Stomach (tissue), 4 donors: ENCODE data around the gene SYNE4.

Source experiments
- POLR2A ChIP-seq, 4 donors: fragments of 450-650 bp; IDR thresholded peaks; one replicate each; pipeline ENCODE4 v1.6.1; 2016; ENCODE audit warnings: antibody characterized with exemption in 4 of 4, control low read depth in 2 of 4, mild to moderate bottlenecking in 1 of 4, moderate library complexity in 1 of 4
- POLR2AphosphoS5 ChIP-seq, 3 donors: sonication (generic); formaldehyde crosslinking; IDR thresholded peaks; one replicate each; pipeline ENCODE4 v1.6.1; 2016; ENCODE audit warnings: antibody characterized with exemption in 3 of 3
- TF ChIP-seq, protein P1 (sequence below), 7 experiments: fragments of 450-650 bp in 4 of 7; fragments of 200-600 bp in 3 of 7; sonication (generic) in 3 of 7; IDR thresholded peaks; one replicate each; pipeline ENCODE4 v1.5.1; 2016 to 2019; ENCODE audit warnings: antibody characterized with exemption in 7 of 7, control low read depth in 2 of 7, mild to moderate bottlenecking in 1 of 7

DNA sequence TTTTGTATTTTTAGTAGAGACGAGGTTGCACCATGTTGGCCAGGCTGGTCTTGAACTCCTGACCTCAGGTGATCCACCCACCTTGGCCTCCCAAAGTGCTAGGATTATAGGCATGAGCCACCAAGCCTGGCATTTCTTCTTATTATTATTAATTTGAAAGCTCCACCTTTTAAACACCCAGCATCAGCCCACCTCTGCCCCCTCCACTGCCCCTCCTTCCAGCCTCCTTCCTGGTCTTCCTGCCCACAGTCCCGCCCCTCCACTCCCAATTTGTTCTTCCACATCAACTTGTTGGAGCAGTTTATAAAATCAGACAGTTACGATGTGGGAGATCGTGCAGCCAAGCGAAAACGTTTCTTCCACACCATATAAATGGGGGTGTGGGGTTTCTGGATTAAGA, 31.9 kb upstream of the SYNE4 start:
- TF ChIP-seq POLR2AphosphoS5 (IDR thresholded peaks at IDR 0.05), result no peak
- no peak for TF ChIP-seq POLR2A (IDR thresholded peaks at IDR 0.05)
- TF ChIP-seq, protein P1, sequence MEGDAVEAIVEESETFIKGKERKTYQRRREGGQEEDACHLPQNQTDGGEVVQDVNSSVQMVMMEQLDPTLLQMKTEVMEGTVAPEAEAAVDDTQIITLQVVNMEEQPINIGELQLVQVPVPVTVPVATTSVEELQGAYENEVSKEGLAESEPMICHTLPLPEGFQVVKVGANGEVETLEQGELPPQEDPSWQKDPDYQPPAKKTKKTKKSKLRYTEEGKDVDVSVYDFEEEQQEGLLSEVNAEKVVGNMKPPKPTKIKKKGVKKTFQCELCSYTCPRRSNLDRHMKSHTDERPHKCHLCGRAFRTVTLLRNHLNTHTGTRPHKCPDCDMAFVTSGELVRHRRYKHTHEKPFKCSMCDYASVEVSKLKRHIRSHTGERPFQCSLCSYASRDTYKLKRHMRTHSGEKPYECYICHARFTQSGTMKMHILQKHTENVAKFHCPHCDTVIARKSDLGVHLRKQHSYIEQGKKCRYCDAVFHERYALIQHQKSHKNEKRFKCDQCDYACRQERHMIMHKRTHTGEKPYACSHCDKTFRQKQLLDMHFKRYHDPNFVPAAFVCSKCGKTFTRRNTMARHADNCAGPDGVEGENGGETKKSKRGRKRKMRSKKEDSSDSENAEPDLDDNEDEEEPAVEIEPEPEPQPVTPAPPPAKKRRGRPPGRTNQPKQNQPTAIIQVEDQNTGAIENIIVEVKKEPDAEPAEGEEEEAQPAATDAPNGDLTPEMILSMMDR (IDR thresholded peaks at IDR 0.05), result no peak
